Bronchial epithelial cell (primary cell): ENCODE results near the gene ZNF101. TPM values are rescaled to one million over a fixed set of nuclear protein-coding genes. Genes with fewer than 3 reads are reported as not detected.
"Not testable (repeated sequence)": the region's sequence is repeated elsewhere in the genome, so short reads cannot be mapped to it uniquely, and the experiment has no call there.

Experiments
- DNase-seq: peaks from one replicate; pipeline ENCODE4 v3.0.0-alpha.2; 2010; ENCODE audit warnings: low read depth
- FAIRE-seq: peaks from 2 replicates; lab custom pipeline; 2011; peaks lifted over from hg19 to GRCh38; lab: Jason Lieb, UNC
- H3K27me3 ChIP-seq: 2 replicates; pipeline ENCODE4 v1.5.1; 2011; ENCODE audit warnings: low read length; ENCODE audit not compliant: control insufficient read depth, insufficient read depth
- H3K36me3 ChIP-seq: 2 replicates; pipeline ENCODE4 v1.5.1; 2011; ENCODE audit warnings: low read length; ENCODE audit not compliant: control insufficient read depth, insufficient read depth
- H3K4me3 ChIP-seq: 2 replicates; pipeline ENCODE4 v1.5.1; 2011; ENCODE audit warnings: mild to moderate bottlenecking, low read depth, low read length, control low read depth
- total RNA-seq: library from RNA; depleted of rRNA; stranded (reverse); fragments of >200 nt; gene quantifications from 2 replicates; pipeline ENCODE4 v1.2.1, GENCODE V29; 2014
- TF ChIP-seq, protein P1 (sequence below): IDR thresholded peaks from 2 replicates; pipeline ENCODE4 v1.5.1; 2011; ENCODE audit warnings: mild to moderate bottlenecking, moderate library complexity, low read length, control low read depth, inconsistent platforms; ENCODE audit not compliant: insufficient read depth, severe bottlenecking

The ZNF101 gene
- total RNA-seq, 1 donor from 2014 or later = 8.7 TPM

DNA sequence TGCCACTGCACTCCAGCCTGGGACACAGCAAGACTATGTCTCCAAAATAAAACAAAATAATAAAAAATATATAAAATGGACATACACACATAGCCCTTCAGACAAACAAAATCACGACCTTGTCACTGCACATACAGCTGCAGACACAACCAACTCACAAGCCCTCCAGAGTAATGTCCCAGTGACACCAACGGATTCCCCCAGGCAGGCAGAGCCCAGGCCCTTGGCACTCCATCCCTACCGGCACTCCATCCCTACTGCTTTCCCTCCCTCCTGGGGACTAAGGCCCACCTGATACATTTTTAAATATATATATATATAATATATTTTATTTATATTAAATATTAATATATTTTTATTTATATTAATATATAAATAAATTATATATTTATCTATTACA lies 18.5 kb downstream of the ZNF101 start:
- H3K4me3 ChIP-seq = no peak overlapping the region
- TF ChIP-seq, protein P1, sequence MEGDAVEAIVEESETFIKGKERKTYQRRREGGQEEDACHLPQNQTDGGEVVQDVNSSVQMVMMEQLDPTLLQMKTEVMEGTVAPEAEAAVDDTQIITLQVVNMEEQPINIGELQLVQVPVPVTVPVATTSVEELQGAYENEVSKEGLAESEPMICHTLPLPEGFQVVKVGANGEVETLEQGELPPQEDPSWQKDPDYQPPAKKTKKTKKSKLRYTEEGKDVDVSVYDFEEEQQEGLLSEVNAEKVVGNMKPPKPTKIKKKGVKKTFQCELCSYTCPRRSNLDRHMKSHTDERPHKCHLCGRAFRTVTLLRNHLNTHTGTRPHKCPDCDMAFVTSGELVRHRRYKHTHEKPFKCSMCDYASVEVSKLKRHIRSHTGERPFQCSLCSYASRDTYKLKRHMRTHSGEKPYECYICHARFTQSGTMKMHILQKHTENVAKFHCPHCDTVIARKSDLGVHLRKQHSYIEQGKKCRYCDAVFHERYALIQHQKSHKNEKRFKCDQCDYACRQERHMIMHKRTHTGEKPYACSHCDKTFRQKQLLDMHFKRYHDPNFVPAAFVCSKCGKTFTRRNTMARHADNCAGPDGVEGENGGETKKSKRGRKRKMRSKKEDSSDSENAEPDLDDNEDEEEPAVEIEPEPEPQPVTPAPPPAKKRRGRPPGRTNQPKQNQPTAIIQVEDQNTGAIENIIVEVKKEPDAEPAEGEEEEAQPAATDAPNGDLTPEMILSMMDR = no peak
- no peak for FAIRE-seq
- DNase-seq = no peak
- H3K36me3 ChIP-seq = no peaks in the 10 kb centered on the region
- H3K27me3 ChIP-seq = no peaks in the 10 kb centered on the region

DNA sequence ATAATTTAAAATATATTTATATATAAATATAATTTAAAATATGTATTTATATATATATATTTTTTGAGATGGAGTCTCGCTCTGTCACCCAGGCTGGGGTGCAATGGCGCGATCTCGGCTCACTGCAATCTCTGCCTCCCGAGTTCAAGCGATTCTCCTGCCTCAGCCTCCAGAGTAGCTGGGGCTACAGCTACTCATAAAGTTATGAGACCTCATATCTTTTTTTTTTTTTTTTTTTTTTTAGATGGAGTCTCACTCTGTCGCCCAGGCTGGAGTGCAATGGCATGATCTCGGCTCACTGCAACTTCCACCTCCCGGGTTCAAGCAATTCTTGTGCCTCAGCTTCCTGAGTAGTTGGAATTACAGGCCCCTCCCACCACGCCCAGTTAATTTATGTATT lies 20.4 kb downstream of the ZNF101 start:
- FAIRE-seq, H3K4me3 ChIP-seq, DNase-seq, H3K36me3 ChIP-seq, H3K27me3 ChIP-seq: not testable (repeated sequence)

DNA sequence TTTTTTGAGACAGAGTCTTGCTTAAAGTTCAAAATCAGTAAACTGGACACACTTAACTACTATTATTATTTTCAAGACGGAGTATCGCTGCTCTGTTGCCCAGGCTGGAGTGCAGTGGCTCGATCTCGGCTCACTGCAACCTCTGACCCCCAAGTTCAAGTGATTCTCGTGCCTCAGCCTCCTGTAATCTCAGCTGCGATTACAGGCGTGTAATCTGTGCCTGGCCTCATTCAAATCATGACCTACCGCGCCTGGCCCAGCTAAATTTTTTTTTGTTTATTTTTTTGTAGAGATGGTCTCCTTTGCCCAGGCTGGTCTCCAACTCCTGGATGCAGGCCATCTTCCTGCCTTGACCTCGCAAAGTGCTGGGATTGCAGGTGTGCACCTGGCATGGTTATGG lies 23.0 kb downstream of the ZNF101 start:
- TF ChIP-seq, protein P1 = no peak
- H3K4me3 ChIP-seq = no peak overlapping the region
- DNase-seq (no peak), FAIRE-seq (no peak)
- no peaks in the 10 kb centered on the region for H3K27me3 ChIP-seq
- H3K36me3 ChIP-seq = no peaks in the 10 kb centered on the region

DNA sequence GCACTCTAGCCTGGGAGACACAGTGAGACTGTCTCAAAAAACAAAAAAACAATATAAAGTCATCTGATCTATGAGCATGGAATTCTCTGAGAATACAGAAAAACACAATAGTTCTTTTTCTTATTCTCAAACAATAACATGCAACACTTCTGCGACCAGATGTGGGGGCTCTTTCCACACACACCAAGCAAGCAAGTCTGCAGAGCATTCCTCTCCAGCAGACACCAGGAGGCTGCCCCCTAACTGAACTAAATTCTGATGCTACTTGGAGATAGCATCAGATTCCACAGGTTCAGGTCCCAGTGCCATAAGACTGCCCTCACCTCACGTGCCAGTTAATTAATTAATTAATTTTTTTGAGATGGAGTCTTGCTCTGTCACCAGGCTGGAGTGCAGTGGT lies 27.7 kb downstream of the ZNF101 start:
- DNase-seq = no peak
- TF ChIP-seq, protein P1 = no peak
- H3K36me3 ChIP-seq = no peaks in the 10 kb centered on the region
- no peaks in the 10 kb centered on the region for H3K27me3 ChIP-seq
- no peak for FAIRE-seq
- no peak overlapping the region for H3K4me3 ChIP-seq

DNA sequence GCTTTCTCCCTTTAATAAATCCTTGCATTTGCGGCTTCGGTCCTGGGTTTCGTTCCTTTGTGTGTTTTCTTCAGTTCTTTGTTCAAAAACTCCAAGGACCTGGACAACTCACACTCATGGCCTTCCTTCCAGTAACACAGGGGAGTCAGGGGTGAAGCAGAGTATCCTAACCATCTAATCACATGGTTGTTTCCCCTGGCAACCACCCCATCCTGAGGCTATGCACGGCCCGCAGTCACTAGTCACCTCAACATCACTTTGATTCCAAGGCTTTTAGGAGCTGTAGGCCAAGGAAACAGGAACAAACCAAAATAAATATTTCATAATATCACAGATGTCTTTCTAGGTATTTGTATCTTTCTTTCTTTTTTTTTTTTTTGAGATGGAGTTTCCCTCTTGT lies 28.9 kb downstream of the ZNF101 start:
- no peak for FAIRE-seq
- DNase-seq = no peak
- Histone ChIP-seq H3K27me3 (no peaks in the 10 kb centered on the region), H3K36me3 (no peaks in the 10 kb centered on the region), H3K4me3 (no peak overlapping the region)
- TF ChIP-seq, protein P1 = no peak

DNA sequence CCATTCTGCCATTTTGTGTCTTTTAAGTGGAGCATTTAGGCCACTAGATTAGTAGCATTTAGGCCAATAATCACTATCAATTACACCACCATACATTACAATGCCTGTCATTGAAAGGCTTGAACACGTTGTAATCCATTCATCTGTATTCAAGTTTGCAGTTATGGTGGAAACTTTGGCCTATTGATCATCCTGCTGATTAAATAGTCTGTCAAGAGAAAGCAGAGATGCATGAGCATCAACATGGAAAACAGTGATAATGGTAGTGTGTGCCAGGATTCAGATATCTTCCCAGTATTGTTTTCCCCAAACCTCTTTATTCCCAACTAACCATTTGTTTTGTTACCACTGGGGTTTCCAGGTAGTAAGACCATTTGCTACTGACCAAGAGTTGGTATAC lies 31.9 kb downstream of the ZNF101 start:
- not testable (repeated sequence) for FAIRE-seq, H3K4me3 ChIP-seq, H3K27me3 ChIP-seq, H3K36me3 ChIP-seq, DNase-seq

DNA sequence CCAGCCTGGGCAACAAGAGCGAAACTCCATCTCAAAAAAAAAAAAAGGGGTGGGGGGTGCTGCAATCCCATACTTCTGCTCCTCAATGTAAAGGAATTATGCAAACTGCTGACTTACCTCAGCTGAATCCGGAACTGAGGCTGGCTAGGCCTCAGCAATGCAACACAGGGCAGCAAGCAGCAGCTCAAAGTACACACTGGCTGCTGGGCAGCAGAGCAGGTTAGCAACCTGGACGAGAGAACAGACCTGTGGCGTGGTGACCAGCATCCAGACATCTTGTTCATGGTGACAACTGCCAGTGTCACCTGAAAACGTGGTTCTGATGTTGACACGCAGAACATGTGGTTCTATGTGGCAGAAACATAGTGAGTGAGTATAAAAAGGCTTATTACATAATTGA lies 36.2 kb downstream of the ZNF101 start:
- TF ChIP-seq, protein P1 = no peak
- FAIRE-seq (no peak), DNase-seq (no peak)
- H3K4me3 ChIP-seq = no peak overlapping the region
- H3K36me3 ChIP-seq = no peaks in the 10 kb centered on the region
- H3K27me3 ChIP-seq = no peaks in the 10 kb centered on the region
